Skeletal muscle tissue (tissue), 4 donors: Measurements from ENCODE around the gene UBASH3B. TPM values are rescaled to one million over a fixed set of nuclear protein-coding genes. Genes with fewer than 3 reads are reported as not detected.
"Not testable (repeated sequence)": the region's sequence is repeated elsewhere in the genome, so short reads cannot be mapped to it uniquely, and the experiment has no call there.

Experiments used
- H3K27ac ChIP-seq: one replicate; pipeline ENCODE4 v1.7.0; 2013; ENCODE audit warnings: mild to moderate bottlenecking, low read depth, low read length, inconsistent platforms
- H3K27me3 ChIP-seq, 3 donors: one replicate each; pipeline ENCODE4 v1.7.0; 2013; ENCODE audit warnings: low read length in 3 of 3; ENCODE audit not compliant: control insufficient read depth in 3 of 3, insufficient read depth in 3 of 3
- H3K36me3 ChIP-seq, 3 donors: one replicate each; pipeline ENCODE4 v1.7.0; 2013; ENCODE audit warnings: low read length in 3 of 3; ENCODE audit not compliant: control insufficient read depth in 3 of 3, insufficient read depth in 3 of 3
- H3K4me1 ChIP-seq, 3 donors: one replicate each; pipeline ENCODE4 v1.7.0; 2013; ENCODE audit warnings: low read length in 3 of 3, mild to moderate bottlenecking in 3 of 3; ENCODE audit not compliant: control insufficient read depth in 3 of 3, insufficient read depth in 3 of 3
- H3K4me3 ChIP-seq, 3 donors: one replicate each; pipeline ENCODE4 v1.7.0; 2013; ENCODE audit warnings: low read length in 3 of 3
- H3K9ac ChIP-seq, 3 donors: one replicate each; pipeline ENCODE4 v1.7.0; 2013; ENCODE audit warnings: low read length in 3 of 3, mild to moderate bottlenecking in 3 of 3, moderate library complexity in 2 of 3, low read depth in 1 of 3
- H3K9me3 ChIP-seq, 3 donors: one replicate each; pipeline ENCODE4 v1.7.0; 2013; ENCODE audit warnings: low read length in 3 of 3; ENCODE audit not compliant: control insufficient read depth in 3 of 3
- total RNA-seq: library from RNA; depleted of rRNA; stranded (reverse); fragments of >200 nt; gene quantifications from one replicate; pipeline ENCODE4 v1.2.3, GENCODE V29; 2014
- donor health status: Osteomylitis.

The UBASH3B gene
- total RNA-seq, 1 donor from 2014 or later, result 4.2 TPM

- no peak overlapping the region for H3K27ac ChIP-seq
- no peak overlapping the region for H3K4me3 ChIP-seq
- H3K9me3 ChIP-seq, result no peaks in the 10 kb centered on the region
- no peaks in the 10 kb centered on the region for H3K36me3 ChIP-seq
- peaks cover 0 to 3% (median 0%) of the 10 kb centered on the region in 3 donors for H3K27me3 ChIP-seq
- H3K4me1 ChIP-seq, result peaks cover 0 to 7% (median 6%) of the 10 kb centered on the region in 3 donors
- no peak overlapping the region for H3K9ac ChIP-seq
Observed at GRCh38 chr11:122723576-122723975, 68.1 kb downstream of the UBASH3B start.

- H3K9ac ChIP-seq, result no peak overlapping the region
- H3K36me3 ChIP-seq, result no peaks in the 10 kb centered on the region
- H3K27me3 ChIP-seq, result peaks cover 0 to 3% (median 0%) of the 10 kb centered on the region in 3 donors
- no peak overlapping the region for H3K27ac ChIP-seq
- peaks cover 0 to 7% (median 6%) of the 10 kb centered on the region in 3 donors for H3K4me1 ChIP-seq
- no peak overlapping the region for H3K4me3 ChIP-seq
- no peaks in the 10 kb centered on the region for H3K9me3 ChIP-seq
Observed at GRCh38 chr11:122724520-122724919, 69.0 kb downstream of the UBASH3B start.

- peaks cover 0 to 3% (median 0%) of the 10 kb centered on the region in 3 donors for H3K27me3 ChIP-seq
- H3K4me1 ChIP-seq, result peaks cover 0 to 7% (median 6%) of the 10 kb centered on the region in 3 donors
- H3K9ac ChIP-seq, result no peak overlapping the region
- no peaks in the 10 kb centered on the region for H3K9me3 ChIP-seq
- H3K27ac ChIP-seq, result no peak overlapping the region
- no peaks in the 10 kb centered on the region for H3K36me3 ChIP-seq
- no peak overlapping the region for H3K4me3 ChIP-seq
Observed at GRCh38 chr11:122726028-122726427, 70.5 kb downstream of the UBASH3B start.

- H3K27ac ChIP-seq, result no peak overlapping the region
- H3K27me3 ChIP-seq, result peaks cover 0 to 3% (median 0%) of the 10 kb centered on the region in 3 donors
- H3K9ac ChIP-seq, result no peak overlapping the region
- H3K4me3 ChIP-seq, result peak overlapping the region in 1 of 3 donors; percentile 43
- H3K9me3 ChIP-seq, result no peaks in the 10 kb centered on the region
- H3K4me1 ChIP-seq, result peaks cover 0 to 7% (median 3%) of the 10 kb centered on the region in 3 donors
- no peaks in the 10 kb centered on the region for H3K36me3 ChIP-seq
Observed at GRCh38 chr11:122727101-122727929, 71.8 kb downstream of the UBASH3B start.

- Histone ChIP-seq H3K9ac (no peak overlapping the region), H3K4me1 (peaks cover 0 to 7% (median 3%) of the 10 kb centered on the region in 3 donors), H3K9me3 (no peaks in the 10 kb centered on the region), H3K27ac (no peak overlapping the region), H3K4me3 (no peak overlapping the region), H3K36me3 (no peaks in the 10 kb centered on the region), H3K27me3 (peaks cover 0 to 3% (median 0%) of the 10 kb centered on the region in 3 donors)
Observed at GRCh38 chr11:122728561-122728960, 73.0 kb downstream of the UBASH3B start.

GRCh38 chr11:122729139-122729538 is 73.6 kb downstream of the UBASH3B start:
- H3K27me3 ChIP-seq, result peaks cover 0 to 3% (median 0%) of the 10 kb centered on the region in 3 donors
- H3K4me3 ChIP-seq, result no peak overlapping the region
- H3K27ac ChIP-seq, result no peak overlapping the region
- H3K9me3 ChIP-seq, result no peaks in the 10 kb centered on the region
- H3K4me1 ChIP-seq, result peaks cover 0 to 7% (median 4%) of the 10 kb centered on the region in 3 donors
- H3K36me3 ChIP-seq, result no peaks in the 10 kb centered on the region
- H3K9ac ChIP-seq, result no peak overlapping the region

- H3K27ac ChIP-seq, H3K36me3 ChIP-seq, H3K9ac ChIP-seq, H3K27me3 ChIP-seq, H3K4me3 ChIP-seq, H3K4me1 ChIP-seq, H3K9me3 ChIP-seq: not testable (repeated sequence)
Observed at GRCh38 chr11:122730694-122731093, 75.2 kb downstream of the UBASH3B start.

GRCh38 chr11:122731500-122731913 is 76.0 kb downstream of the UBASH3B start:
- peaks cover 0 to 7% (median 5%) of the 10 kb centered on the region in 3 donors for H3K4me1 ChIP-seq

GRCh38 chr11:122732342-122733315 is 77.1 kb downstream of the UBASH3B start:
- peaks cover 0 to 2% (median 0%) of the 10 kb centered on the region in 3 donors for H3K4me1 ChIP-seq
- no peak overlapping the region for H3K9ac ChIP-seq
- no peak overlapping the region for H3K27ac ChIP-seq

More at GRCh38 chr11:122731500-122731913, 76.0 kb downstream of the UBASH3B start:
- no peak overlapping the region for H3K27ac ChIP-seq
- H3K36me3 ChIP-seq, result no peaks in the 10 kb centered on the region
- no peaks in the 10 kb centered on the region for H3K9me3 ChIP-seq
- no peak overlapping the region for H3K4me3 ChIP-seq
- H3K9ac ChIP-seq, result no peak overlapping the region
- H3K27me3 ChIP-seq, result peaks cover 0 to 3% (median 0%) of the 10 kb centered on the region in 3 donors

More at GRCh38 chr11:122732342-122733315, 77.1 kb downstream of the UBASH3B start:
- Histone ChIP-seq H3K27me3 (peaks cover 0 to under 1% (median 0%) of the 10 kb centered on the region in 3 donors), H3K9me3 (no peaks in the 10 kb centered on the region), H3K36me3 (no peaks in the 10 kb centered on the region), H3K4me3 (no peak overlapping the region)
